ENCODE measurements around the gene NEDD4L.

The NEDD4L gene

GRCh38 chr18:58175122-58175785 is 131.2 kb downstream of the NEDD4L start:
- no peak overlapping the region for H3K23ac ChIP-seq (ENCODE audit: low read depth, low read length, poor library complexity)
- H3K14ac ChIP-seq (ENCODE audit: low read length) = no peak overlapping the region
- WGBS, 2 donors (ENCODE audit: extremely low coverage in 2 of 2, insufficient read length in 2 of 2, insufficient replicate concordance in 1 of 2) = 100% methylated on average over 1 of the region's 10 CpGs; no CpG with 5 or more reads in 1 of the 2 donors
- H3K27ac ChIP-seq (replicated peaks; ENCODE audit: low read length) = no peak overlapping the region
- H4K91ac ChIP-seq (ENCODE audit: low read depth, low read length, poor library complexity) = no peak overlapping the region
- peaks cover 3% of the 10 kb centered on the region for H3K79me1 ChIP-seq (ENCODE audit: low read depth, low read length)
- H3K36me3 ChIP-seq (replicated peaks in 1 of 2; ENCODE audit: control insufficient read depth in 2 of 2, insufficient read depth in 2 of 2, low read length in 2 of 2) = peaks cover 0 to 2% of the 10 kb centered on the region in 2 donors
- H2BK5ac ChIP-seq (ENCODE audit: low read length) = no peak overlapping the region
- no peak for DNase-seq (ENCODE audit: low spot score)
- no peak overlapping the region for H3K4me2 ChIP-seq (ENCODE audit: insufficient read depth, low read length, poor library complexity, severe bottlenecking)
- no peaks in the 10 kb centered on the region for H3K9me3 ChIP-seq (replicated peaks in 1 of 2; ENCODE audit: control insufficient read depth in 2 of 2, insufficient read depth in 1 of 2, low read depth in 1 of 2, low read length in 2 of 2)
- H2AFZ ChIP-seq (ENCODE audit: low read length) = no peak overlapping the region
- H3K4ac ChIP-seq (ENCODE audit: low read length) = no peak overlapping the region
- H3K4me1 ChIP-seq (ENCODE audit: control insufficient read depth in 2 of 2, insufficient read depth in 1 of 2, low read depth in 1 of 2, low read length in 2 of 2) = peaks cover 10 to 18% of the 10 kb centered on the region in 2 donors
- no peak overlapping the region for H3K9ac ChIP-seq (ENCODE audit: low read depth, low read length, poor library complexity)
- no peak overlapping the region for H2BK15ac ChIP-seq (ENCODE audit: low read length)
- no peak overlapping the region for H4K8ac ChIP-seq (ENCODE audit: low read depth, low read length)
- no peak overlapping the region for H3K18ac ChIP-seq (ENCODE audit: low read length)
- H3K4me3 ChIP-seq (ENCODE audit: low read length in 2 of 2) = no peak overlapping the region
- no peaks in the 10 kb centered on the region for H3K27me3 ChIP-seq (ENCODE audit: control insufficient read depth in 3 of 3, insufficient read depth in 3 of 3, low read depth in 1 of 3, low read length in 3 of 3)
- H2AK5ac ChIP-seq (ENCODE audit: low read depth, low read length) = no peak overlapping the region
- no peak overlapping the region for H2BK120ac ChIP-seq (ENCODE audit: low read depth, low read length)
- no peak overlapping the region for H2BK12ac ChIP-seq (ENCODE audit: low read length)

GRCh38 chr18:58175786-58176176 is 131.8 kb downstream of the NEDD4L start:
- no peak overlapping the region for H2BK5ac ChIP-seq (ENCODE audit: low read length)
- H3K4me3 ChIP-seq (ENCODE audit: low read length in 2 of 2) = no peak overlapping the region
- no peak for DNase-seq (ENCODE audit: low spot score)
- no peak overlapping the region for H2BK15ac ChIP-seq (ENCODE audit: low read length)
- peaks cover 0 to 2% of the 10 kb centered on the region in 2 donors for H3K36me3 ChIP-seq (replicated peaks in 1 of 2; ENCODE audit: control insufficient read depth in 2 of 2, insufficient read depth in 2 of 2, low read length in 2 of 2)
- H2BK120ac ChIP-seq (ENCODE audit: low read depth, low read length) = no peak overlapping the region
- no peak overlapping the region for H2AK5ac ChIP-seq (ENCODE audit: low read depth, low read length)
- H3K4ac ChIP-seq (ENCODE audit: low read length) = no peak overlapping the region
- H3K4me2 ChIP-seq (ENCODE audit: insufficient read depth, low read length, poor library complexity, severe bottlenecking) = no peak overlapping the region
- H4K8ac ChIP-seq (ENCODE audit: low read depth, low read length) = no peak overlapping the region
- no peak overlapping the region for H3K9ac ChIP-seq (ENCODE audit: low read depth, low read length, poor library complexity)
- no peak overlapping the region for H3K14ac ChIP-seq (ENCODE audit: low read length)
- no peak overlapping the region for H2AFZ ChIP-seq (ENCODE audit: low read length)
- no peaks in the 10 kb centered on the region for H3K9me3 ChIP-seq (replicated peaks in 1 of 2; ENCODE audit: control insufficient read depth in 2 of 2, insufficient read depth in 1 of 2, low read depth in 1 of 2, low read length in 2 of 2)
- H3K27ac ChIP-seq (replicated peaks; ENCODE audit: low read length) = no peak overlapping the region
- H4K91ac ChIP-seq (ENCODE audit: low read depth, low read length, poor library complexity) = no peak overlapping the region
- peaks cover 3% of the 10 kb centered on the region for H3K79me1 ChIP-seq (ENCODE audit: low read depth, low read length)
- H3K4me1 ChIP-seq (ENCODE audit: control insufficient read depth in 2 of 2, insufficient read depth in 1 of 2, low read depth in 1 of 2, low read length in 2 of 2) = peaks cover 10 to 18% of the 10 kb centered on the region in 2 donors
- no peaks in the 10 kb centered on the region for H3K27me3 ChIP-seq (ENCODE audit: control insufficient read depth in 3 of 3, insufficient read depth in 3 of 3, low read depth in 1 of 3, low read length in 3 of 3)
- H2BK12ac ChIP-seq (ENCODE audit: low read length) = no peak overlapping the region
- WGBS, 2 donors (ENCODE audit: extremely low coverage in 2 of 2, insufficient read length in 2 of 2, insufficient replicate concordance in 1 of 2) = no CpG with 5 or more reads among the region's 5 CpGs
- H3K23ac ChIP-seq (ENCODE audit: low read depth, low read length, poor library complexity) = no peak overlapping the region
- no peak overlapping the region for H3K18ac ChIP-seq (ENCODE audit: low read length)

- no peak overlapping the region for H4K91ac ChIP-seq (ENCODE audit: low read depth, low read length, poor library complexity)
- H2BK5ac ChIP-seq (ENCODE audit: low read length) = no peak overlapping the region
- no peak overlapping the region for H3K23ac ChIP-seq (ENCODE audit: low read depth, low read length, poor library complexity)
- no peak overlapping the region for H2BK12ac ChIP-seq (ENCODE audit: low read length)
- no peak overlapping the region for H3K4me3 ChIP-seq (ENCODE audit: low read length in 2 of 2)
- H2BK120ac ChIP-seq (ENCODE audit: low read depth, low read length) = no peak overlapping the region
- peak overlapping the region; percentile 12 for H3K4me2 ChIP-seq (ENCODE audit: insufficient read depth, low read length, poor library complexity, severe bottlenecking)
- H2BK15ac ChIP-seq (ENCODE audit: low read length) = no peak overlapping the region
- no peak overlapping the region for H3K14ac ChIP-seq (ENCODE audit: low read length)
- H3K27me3 ChIP-seq (ENCODE audit: control insufficient read depth in 3 of 3, insufficient read depth in 3 of 3, low read depth in 1 of 3, low read length in 3 of 3) = no peaks in the 10 kb centered on the region
- H4K8ac ChIP-seq (ENCODE audit: low read depth, low read length) = no peak overlapping the region
- H3K27ac ChIP-seq (replicated peaks; ENCODE audit: low read length) = no peak overlapping the region
- no peak overlapping the region for H3K9ac ChIP-seq (ENCODE audit: low read depth, low read length, poor library complexity)
- H3K4ac ChIP-seq (ENCODE audit: low read length) = no peak overlapping the region
- no peak overlapping the region for H2AK5ac ChIP-seq (ENCODE audit: low read depth, low read length)
- H3K4me1 ChIP-seq (ENCODE audit: control insufficient read depth in 2 of 2, insufficient read depth in 1 of 2, low read depth in 1 of 2, low read length in 2 of 2) = peaks cover 10 to 18% of the 10 kb centered on the region in 2 donors
- no peaks in the 10 kb centered on the region for H3K36me3 ChIP-seq (replicated peaks in 1 of 2; ENCODE audit: control insufficient read depth in 2 of 2, insufficient read depth in 2 of 2, low read length in 2 of 2)
- H2AFZ ChIP-seq (ENCODE audit: low read length) = no peak overlapping the region
- WGBS, 2 donors (ENCODE audit: extremely low coverage in 2 of 2, insufficient read length in 2 of 2, insufficient replicate concordance in 1 of 2) = no CpG with 5 or more reads among the region's 12 CpGs
- H3K9me3 ChIP-seq (replicated peaks in 1 of 2; ENCODE audit: control insufficient read depth in 2 of 2, insufficient read depth in 1 of 2, low read depth in 1 of 2, low read length in 2 of 2) = no peaks in the 10 kb centered on the region
- H3K18ac ChIP-seq (ENCODE audit: low read length) = no peak overlapping the region
- H3K79me1 ChIP-seq (ENCODE audit: low read depth, low read length) = peaks cover 3% of the 10 kb centered on the region
- no peak for DNase-seq (ENCODE audit: low spot score)
Observed at GRCh38 chr18:58177004-58177717, 133.1 kb downstream of the NEDD4L start.

GRCh38 chr18:58177896-58178470 is 134.0 kb downstream of the NEDD4L start:
- Histone ChIP-seq H2AK5ac (ENCODE audit: low read depth, low read length) (no peak overlapping the region), H3K79me1 (ENCODE audit: low read depth, low read length) (peaks cover 3% of the 10 kb centered on the region), H4K91ac (ENCODE audit: low read depth, low read length, poor library complexity) (no peak overlapping the region), H3K4me2 (ENCODE audit: insufficient read depth, low read length, poor library complexity, severe bottlenecking) (no peak overlapping the region), H2AFZ (ENCODE audit: low read length) (no peak overlapping the region), H2BK12ac (ENCODE audit: low read length) (no peak overlapping the region), H3K14ac (ENCODE audit: low read length) (no peak overlapping the region), H3K23ac (ENCODE audit: low read depth, low read length, poor library complexity) (no peak overlapping the region), H3K27ac (replicated peaks; ENCODE audit: low read length) (no peak overlapping the region), H2BK15ac (ENCODE audit: low read length) (no peak overlapping the region), H3K4me3 (ENCODE audit: low read length in 2 of 2) (no peak overlapping the region), H3K9me3 (replicated peaks in 1 of 2; ENCODE audit: control insufficient read depth in 2 of 2, insufficient read depth in 1 of 2, low read depth in 1 of 2, low read length in 2 of 2) (no peaks in the 10 kb centered on the region), H3K4ac (ENCODE audit: low read length) (no peak overlapping the region), H2BK120ac (ENCODE audit: low read depth, low read length) (no peak overlapping the region), H4K8ac (ENCODE audit: low read depth, low read length) (no peak overlapping the region), H3K9ac (ENCODE audit: low read depth, low read length, poor library complexity) (no peak overlapping the region), H2BK5ac (ENCODE audit: low read length) (no peak overlapping the region), H3K36me3 (replicated peaks in 1 of 2; ENCODE audit: control insufficient read depth in 2 of 2, insufficient read depth in 2 of 2, low read length in 2 of 2) (no peaks in the 10 kb centered on the region), H3K27me3 (ENCODE audit: control insufficient read depth in 3 of 3, insufficient read depth in 3 of 3, low read depth in 1 of 3, low read length in 3 of 3) (no peaks in the 10 kb centered on the region), H3K18ac (ENCODE audit: low read length) (no peak overlapping the region), H3K4me1 (ENCODE audit: control insufficient read depth in 2 of 2, insufficient read depth in 1 of 2, low read depth in 1 of 2, low read length in 2 of 2) (peaks cover 10 to 18% of the 10 kb centered on the region in 2 donors)
- DNase-seq (ENCODE audit: low spot score) = no peak
- WGBS, 2 donors (ENCODE audit: extremely low coverage in 2 of 2, insufficient read length in 2 of 2, insufficient replicate concordance in 1 of 2) = no CpG with 5 or more reads among the region's 4 CpGs

All from neuronal stem cell (in vitro differentiated cells).